ENCODE measurements around the gene ZNF670. TPM values are rescaled to one million over a fixed set of nuclear protein-coding genes. Genes with fewer than 3 reads are reported as not detected.

ZNF670 gene
- total and polyA plus RNA-seq, 9 donors = 1.3 to 5.3 (median 4.1) TPM

- no peak overlapping the region for H3K27ac ChIP-seq
- H3K27me3 ChIP-seq = no peaks in the 10 kb centered on the region
- no peaks in the 10 kb centered on the region for H3K36me3 ChIP-seq
- no peaks in the 10 kb centered on the region for H3K9me3 ChIP-seq
- no peak overlapping the region for H3K4me3 ChIP-seq
- TF ChIP-seq EP300 (IDR thresholded peaks at IDR 0.05) (no peak), POLR2A (IDR thresholded peaks at IDR 0.05) (no peak), CTCF (IDR thresholded peaks at IDR 0.05) (no peak)
- 67 to 69% (median 67%) methylated on average over 15 to 17 of the region's 17 CpGs for WGBS, 3 donors
- intact Hi-C loops (cut with DNase I) = no loop called here
- DNase-seq = no peak
- H3K4me1 ChIP-seq (ENCODE audit: insufficient read depth) = no peaks in the 10 kb centered on the region
Measured at GRCh38 chr1:247089616-247090375, 11.2 kb upstream of the ZNF670 start.

GRCh38 chr1:247088967-247089366 lies 10.4 kb upstream of the ZNF670 start:
- no peaks in the 10 kb centered on the region for H3K4me1 ChIP-seq (ENCODE audit: insufficient read depth)
- intact Hi-C loops (cut with DNase I) = no loop called here
- no peaks in the 10 kb centered on the region for H3K27me3 ChIP-seq
- H3K9me3 ChIP-seq = no peaks in the 10 kb centered on the region
- no peak for DNase-seq
- TF ChIP-seq POLR2A (IDR thresholded peaks at IDR 0.05) (no peak), EP300 (IDR thresholded peaks at IDR 0.05) (no peak), CTCF (IDR thresholded peaks at IDR 0.05) (no peak)
- 88 to 95% (median 89%) methylated on average over 4 of the region's 4 CpGs for WGBS, 3 donors
- no peaks in the 10 kb centered on the region for H3K36me3 ChIP-seq
- no peak overlapping the region for H3K4me3 ChIP-seq
- no peak overlapping the region for H3K27ac ChIP-seq

GRCh38 chr1:247087256-247087655 lies 8.6 kb upstream of the ZNF670 start:
- no peak for TF ChIP-seq CTCF (IDR thresholded peaks at IDR 0.05)
- no peak for TF ChIP-seq POLR2A (IDR thresholded peaks at IDR 0.05)
- no peak for TF ChIP-seq EP300 (IDR thresholded peaks at IDR 0.05)
- no peak for DNase-seq
- no peak overlapping the region for H3K4me3 ChIP-seq
- no peaks in the 10 kb centered on the region for H3K9me3 ChIP-seq
- H3K27me3 ChIP-seq = no peaks in the 10 kb centered on the region
- no peaks in the 10 kb centered on the region for H3K36me3 ChIP-seq
- no peaks in the 10 kb centered on the region for H3K4me1 ChIP-seq (ENCODE audit: insufficient read depth)
- H3K27ac ChIP-seq = no peak overlapping the region
- intact Hi-C loops (cut with DNase I) = no loop called here
- 72 to 76% methylated on average over 1 of the region's 1 CpG; no CpG with 5 or more reads in 1 of the 3 donors for WGBS, 3 donors

GRCh38 chr1:247085310-247085709 lies 6.7 kb upstream of the ZNF670 start:
- H3K4me3 ChIP-seq = no peak overlapping the region
- intact Hi-C loops (cut with DNase I) = no loop called here
- no peaks in the 10 kb centered on the region for H3K27me3 ChIP-seq
- no peak for DNase-seq
- no peaks in the 10 kb centered on the region for H3K4me1 ChIP-seq (ENCODE audit: insufficient read depth)
- no peak overlapping the region for H3K27ac ChIP-seq
- 85 to 91% (median 90%) methylated on average over 8 of the region's 8 CpGs for WGBS, 3 donors
- H3K9me3 ChIP-seq = no peaks in the 10 kb centered on the region
- TF ChIP-seq POLR2A (IDR thresholded peaks at IDR 0.05) = no peak
- no peaks in the 10 kb centered on the region for H3K36me3 ChIP-seq

- DNase-seq = no peak
- 93 to 96% (median 94%) methylated on average over 8 of the region's 8 CpGs for WGBS, 3 donors
- intact Hi-C loops (cut with DNase I) = no loop called here
- TF ChIP-seq CTCF (IDR thresholded peaks at IDR 0.05) (no peak), EP300 (IDR thresholded peaks at IDR 0.05) (no peak), POLR2A (IDR thresholded peaks at IDR 0.05) (no peak)
- no peaks in the 10 kb centered on the region for H3K9me3 ChIP-seq
- no peaks in the 10 kb centered on the region for H3K27me3 ChIP-seq
- no peak overlapping the region for H3K4me3 ChIP-seq
- H3K36me3 ChIP-seq = no peaks in the 10 kb centered on the region
- no peaks in the 10 kb centered on the region for H3K4me1 ChIP-seq (ENCODE audit: insufficient read depth)
- no peak overlapping the region for H3K27ac ChIP-seq
Measured at GRCh38 chr1:247084771-247085170, 6.2 kb upstream of the ZNF670 start.

Data from ovary (tissue), 9 donors.